GM12892 (cell line): ENCODE results near the gene CLASP1.

Source experiments
- POLR2A ChIP-seq: IDR thresholded peaks from 2 replicates; pipeline ENCODE4 v1.6.1; 2011; ENCODE audit warnings: low read depth, low read length, control low read depth
- POLR2AphosphoS5 ChIP-seq: IDR thresholded peaks from 2 replicates; pipeline ENCODE4 v1.6.1; 2011; ENCODE audit warnings: low read depth, low read length, control low read depth

DNA sequence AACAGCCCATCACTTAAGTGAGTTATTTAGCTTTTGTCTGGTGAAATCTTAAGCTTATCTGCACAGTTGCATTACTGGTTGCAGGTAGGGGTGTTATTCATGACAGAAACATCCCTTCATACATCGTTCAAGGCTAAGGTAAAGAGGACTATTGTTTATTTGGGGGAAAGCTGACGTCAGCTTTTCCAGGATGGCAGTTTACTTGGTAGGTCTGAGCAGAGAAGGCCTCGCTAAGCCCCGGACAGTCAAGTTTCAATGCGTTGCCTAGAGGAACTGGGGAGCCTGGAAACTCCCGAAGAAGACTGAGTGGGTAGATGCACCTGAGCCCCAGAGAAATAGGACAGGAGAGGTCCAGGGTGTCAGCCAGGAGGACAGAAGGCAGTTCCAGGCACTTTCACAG is 116.4 kb downstream of the CLASP1 start:
- TF ChIP-seq POLR2AphosphoS5: no peak
- no peak for TF ChIP-seq POLR2A
